PC-9 (cell line): Measurements from ENCODE around the gene MCU. TPM values are rescaled to one million over a fixed set of nuclear protein-coding genes. Genes with fewer than 3 reads are reported as not detected.
A peak's percentile ranks its signal among the peaks of the same experiment; 100 is the strongest.

ENCODE experiments used
- BruUV-seq: library from RNA; stranded (reverse); fragments of 400-500 nt; replicated peaks from 2 replicates; lab custom pipeline; 2021; lab: Mats Ljungman, UMichigan
- CTCF ChIA-PET: fragments of 300-600 bp; sonication (Branson Sonifier 250); formaldehyde crosslinking; loops from one replicate; lab custom pipeline; 2022; ENCODE audit warnings: antibody characterized with exemption; lab: Charles Lee
- POLR2A ChIA-PET: fragments of 300-600 bp; sonication (Branson Sonifier 250); formaldehyde crosslinking; loops from one replicate; lab custom pipeline; 2022; ENCODE audit warnings: antibody characterized with exemption; ENCODE audit not compliant: unreplicated experiment; lab: Charles Lee
- DNase-seq, 2 experiments: peaks; one replicate each; pipeline versions ENCODE4 v3.0.0 to v3.0.0-alpha.2; 2015 to 2022; ENCODE audit warnings: mixed read lengths in 1 of 2
- H2AFZ ChIP-seq: fragments of 200-600 bp; sonication (generic); 2 replicates; pipeline ENCODE4 v1.8.1; 2017; ENCODE audit warnings: antibody characterized with exemption
- H3F3A ChIP-seq: fragments of 200-600 bp; sonication (generic); 2 replicates; pipeline ENCODE4 v1.8.1; 2017; ENCODE audit warnings: antibody characterized with exemption, mild to moderate bottlenecking, low read depth; ENCODE audit not compliant: insufficient read depth
- H3K27ac ChIP-seq: fragments of 200-600 bp; sonication (generic); 2 replicates; pipeline ENCODE4 v1.6.1; 2016; ENCODE audit warnings: mixed run types
- H3K27me3 ChIP-seq: fragments of 200-600 bp; sonication (generic); 2 replicates; pipeline ENCODE4 v1.6.1; 2016; ENCODE audit warnings: low read depth, mixed run types; ENCODE audit not compliant: insufficient read depth
- H3K36me3 ChIP-seq: fragments of 200-600 bp; sonication (generic); 2 replicates; pipeline ENCODE4 v1.6.1; 2016; ENCODE audit warnings: low read depth, mixed run types
- H3K4me1 ChIP-seq: fragments of 200-600 bp; sonication (generic); replicated peaks from 2 replicates; pipeline ENCODE4 v1.6.1; 2016; ENCODE audit warnings: mixed run types; ENCODE audit not compliant: insufficient read depth
- H3K4me2 ChIP-seq: fragments of 200-600 bp; sonication (generic); 2 replicates; pipeline ENCODE4 v1.6.1; 2017; ENCODE audit warnings: mixed run types
- H3K4me3 ChIP-seq: fragments of 200-600 bp; sonication (generic); 2 replicates; pipeline ENCODE4 v1.6.1; 2016; ENCODE audit warnings: mixed run types
- H3K79me2 ChIP-seq: fragments of 200-600 bp; sonication (generic); 2 replicates; pipeline ENCODE4 v1.6.1; 2017; ENCODE audit warnings: low read depth, mixed run types
- H3K9me2 ChIP-seq: fragments of 200-600 bp; sonication (generic); 2 replicates; pipeline ENCODE4 v1.8.1; 2017; ENCODE audit warnings: mild to moderate bottlenecking; ENCODE audit not compliant: insufficient read depth
- H3K9me3 ChIP-seq: fragments of 200-600 bp; sonication (generic); 2 replicates; pipeline ENCODE4 v1.8.1; 2016; ENCODE audit warnings: low read depth; ENCODE audit not compliant: insufficient read depth
- H4K20me1 ChIP-seq: fragments of 200-600 bp; sonication (generic); 2 replicates; pipeline ENCODE4 v1.8.1; 2017; ENCODE audit not compliant: insufficient read depth
- CTCF ChIP-seq: fragments of 200-600 bp; sonication (generic); conservative IDR thresholded peaks from 2 replicates; pipeline ENCODE4 v1.6.1; 2017; ENCODE audit warnings: mixed run types, antibody characterized with exemption, mild to moderate bottlenecking, moderate library complexity
- EZH2 ChIP-seq: fragments of 200-600 bp; sonication (generic); IDR thresholded peaks from 2 replicates; pipeline ENCODE4 v1.8.0; 2017; ENCODE audit warnings: antibody characterized with exemption, low read depth
- intact Hi-C: fragments of 100-400 bp; cut with micrococcal nuclease; formaldehyde crosslinking; loops from one replicate; pipeline ENCODE4 v1.10.0; 2022; ENCODE audit not compliant: unreplicated experiment
- total RNA-seq: library from RNA; stranded (reverse); gene quantifications from 2 replicates; pipeline ENCODE4 v1.2.3, GENCODE V29; 2021

Gene MCU
- total RNA-seq, 1 experiment from 2014 or later, result 59.5 TPM

- POLR2A ChIA-PET, result interaction anchor here (0.6 to 0.7 kb wide), 4 partner anchors 12 to 448 kb away, joined by 4 to 6 read pairs (median 6); no protein-coding TSS in a partner anchor
- TF ChIP-seq EZH2 (no peak), CTCF (no peak)
- CTCF ChIA-PET, result no interaction called here
- peak overlapping the region; percentile 36 for H3K27ac ChIP-seq
- no peak overlapping the region for H2AFZ ChIP-seq
- H3F3A ChIP-seq, result peaks cover 34% of the 10 kb centered on the region
- intact Hi-C loops, result no loop called here
- peak overlapping the region; percentile 62 for H3K4me2 ChIP-seq
- H3K79me2 ChIP-seq, result peaks cover 21% of the 10 kb centered on the region
- H3K27me3 ChIP-seq, result no peaks in the 10 kb centered on the region
- no peaks in the 10 kb centered on the region for H4K20me1 ChIP-seq
- peak; percentile 48 to 91 for DNase-seq
- H3K9me2 ChIP-seq, result 0 out of 2 replicates have a peak, but pooled peaks cover under 1% of the 10 kb centered on the region
- H3K9me3 ChIP-seq, result no peaks in the 10 kb centered on the region
- no peak overlapping the region for H3K4me3 ChIP-seq
- H3K36me3 ChIP-seq, result no peaks in the 10 kb centered on the region; the same call in 1 of the 2 replicates
- peaks cover 18% of the 10 kb centered on the region for H3K4me1 ChIP-seq
- BruUV-seq, result no TSS peak
Measured at GRCh38 chr10:72812753-72813430, 120.9 kb downstream of the MCU start.

- Histone ChIP-seq H3K27me3 (no peaks in the 10 kb centered on the region), H3K79me2 (peaks cover 27% of the 10 kb centered on the region), H3F3A (peaks cover 34% of the 10 kb centered on the region), H3K9me2 (0 out of 2 replicates have a peak, but pooled peaks cover 6% of the 10 kb centered on the region), H3K4me1 (peaks cover 18% of the 10 kb centered on the region), H3K36me3 (no peaks in the 10 kb centered on the region), H3K4me3 (no peak overlapping the region), H4K20me1 (no peaks in the 10 kb centered on the region), H3K9me3 (no peaks in the 10 kb centered on the region), H3K4me2 (no peak overlapping the region), H2AFZ (no peak overlapping the region), H3K27ac (no peak overlapping the region)
- TF ChIP-seq CTCF, result no peak
- no peak for TF ChIP-seq EZH2
- no TSS peak for BruUV-seq
- intact Hi-C loops, result no loop called here
- POLR2A ChIA-PET, result no interaction called here
- CTCF ChIA-PET, result interaction anchor here (0.5 kb wide), 1 partner anchor 158 kb away, joined by 5 read pairs; no protein-coding TSS in a partner anchor
- no peak for DNase-seq
Measured at GRCh38 chr10:72814099-72814790, 122.3 kb downstream of the MCU start.

- CTCF ChIA-PET, result no interaction called here
- Histone ChIP-seq H3K4me2 (no peak overlapping the region), H3K4me1 (peaks cover 18% of the 10 kb centered on the region), H3K4me3 (no peak overlapping the region), H2AFZ (no peak overlapping the region), H3K9me3 (no peaks in the 10 kb centered on the region; the same call in 1 of the 2 replicates), H3K79me2 (peaks cover 20% of the 10 kb centered on the region), H3K27ac (no peak overlapping the region), H3K36me3 (no peaks in the 10 kb centered on the region), H3F3A (peaks cover 26% of the 10 kb centered on the region), H4K20me1 (peaks cover 3% of the 10 kb centered on the region; the same call in 1 of the 2 replicates), H3K9me2 (0 out of 2 replicates have a peak, but pooled peaks cover 6% of the 10 kb centered on the region), H3K27me3 (no peaks in the 10 kb centered on the region)
- POLR2A ChIA-PET, result interaction anchor here (0.6 to 0.7 kb wide), 2 partner anchors 123 to 233 kb away, joined by 3 to 8 read pairs; no protein-coding TSS in a partner anchor
- no peak for TF ChIP-seq CTCF
- no peak for TF ChIP-seq EZH2
- intact Hi-C loops, result no loop called here
- BruUV-seq, result no TSS peak
- DNase-seq, result no peak
Measured at GRCh38 chr10:72816565-72816964, 124.6 kb downstream of the MCU start.
